Thyroid gland (tissue), 4 donors: ENCODE data around the gene ZSCAN2.
"Not testable (repeated sequence)": the region's sequence is repeated elsewhere in the genome, so short reads cannot be mapped to it uniquely, and the experiment has no call there.

ENCODE experiments used
- CTCF ChIP-seq, 6 experiments: fragments of 200-600 bp in 3 of 6; fragments of 450-650 bp in 3 of 6; sonication (generic) in 3 of 6; IDR thresholded peaks; one replicate each; pipeline ENCODE4 v1.5.1; 2016 to 2019; ENCODE audit warnings: antibody characterized with exemption in 6 of 6, mild to moderate bottlenecking in 2 of 6, inconsistent platforms in 1 of 6, moderate library complexity in 1 of 6
- POLR2A ChIP-seq, 2 donors: fragments of 450-650 bp; IDR thresholded peaks; one replicate each; pipeline ENCODE4 v1.6.1; 2017; ENCODE audit warnings: antibody characterized with exemption in 2 of 2, mild to moderate bottlenecking in 2 of 2, moderate library complexity in 1 of 2

GRCh38 chr15:84642640-84643039 lies 41.8 kb downstream of the ZSCAN2 start:
- not testable (repeated sequence) for TF ChIP-seq POLR2A, CTCF (IDR thresholded peaks at IDR 0.05)
